GM23338 (cell line): ENCODE results near the gene SYNPR. TPM values are rescaled to one million over a fixed set of nuclear protein-coding genes. Genes with fewer than 3 reads are reported as not detected.

Source experiments
- ATAC-seq: fragments of 200-7000 bp; cut with Tn5 transposase; 3 replicates; pipeline ENCODE4 v1.9.1; 2020
- DNase-seq: peaks from one replicate; pipeline ENCODE4 v3.0.0-alpha.2; 2015; ENCODE audit warnings: low spot score
- H2AFZ ChIP-seq: fragments of 200-600 bp; sonication (generic); 2 replicates; pipeline ENCODE4 v1.8.0; 2016; ENCODE audit warnings: antibody characterized with exemption, mild to moderate bottlenecking, moderate library complexity
- H3F3A ChIP-seq: fragments of 200-600 bp; sonication (generic); replicated peaks from 2 replicates; pipeline ENCODE4 v1.8.0; 2017; ENCODE audit warnings: antibody characterized with exemption, mixed run types, low read depth
- H3K27ac ChIP-seq: fragments of 200-600 bp; sonication (generic); 2 replicates; pipeline ENCODE4 v1.6.1; 2016; ENCODE audit warnings: low read depth
- H3K27me3 ChIP-seq: fragments of 200-600 bp; sonication (generic); 2 replicates; pipeline ENCODE4 v1.8.0; 2016; ENCODE audit warnings: mild to moderate bottlenecking, mixed run types, moderate library complexity; ENCODE audit not compliant: insufficient read depth
- H3K36me3 ChIP-seq: fragments of 200-600 bp; sonication (generic); 2 replicates; pipeline ENCODE4 v1.8.0; 2016; ENCODE audit warnings: mild to moderate bottlenecking; ENCODE audit not compliant: insufficient read depth
- H3K4me1 ChIP-seq: fragments of 200-600 bp; sonication (generic); 2 replicates; pipeline ENCODE4 v1.8.0; 2016; ENCODE audit warnings: mild to moderate bottlenecking, moderate library complexity; ENCODE audit not compliant: insufficient read depth
- H3K4me2 ChIP-seq: fragments of 200-600 bp; sonication (generic); 2 replicates; pipeline ENCODE4 v1.7.1; 2017; ENCODE audit warnings: mixed run types
- H3K4me3 ChIP-seq: fragments of 200-600 bp; sonication (generic); 2 replicates; pipeline ENCODE4 v1.6.1; 2016; ENCODE audit warnings: mixed run types
- H3K79me2 ChIP-seq: fragments of 200-600 bp; sonication (generic); replicated peaks from 2 replicates; pipeline ENCODE4 v1.8.0; 2017; ENCODE audit warnings: mild to moderate bottlenecking; ENCODE audit not compliant: insufficient read depth
- H3K9me2 ChIP-seq: fragments of 200-600 bp; sonication (generic); 2 replicates; pipeline ENCODE4 v1.8.0; 2017; ENCODE audit not compliant: insufficient read depth
- H4K20me1 ChIP-seq: fragments of 200-600 bp; sonication (generic); replicated peaks from 2 replicates; pipeline ENCODE4 v1.8.0; 2017; ENCODE audit warnings: mild to moderate bottlenecking; ENCODE audit not compliant: insufficient read depth
- H3K27ac Mint-ChIP-seq: 2 replicates; pipeline ENCODE4 v1.8.0; 2020; ENCODE audit warnings: inconsistent platforms, mild to moderate bottlenecking, moderate library complexity, mixed read lengths
- H3K27me3 Mint-ChIP-seq: 3 replicates; pipeline ENCODE4 v1.8.0; 2022; ENCODE audit warnings: low read depth, mild to moderate bottlenecking, moderate library complexity, mixed read lengths, inconsistent platforms; ENCODE audit not compliant: insufficient read depth, poor library complexity
- H3K36me3 Mint-ChIP-seq: 3 replicates; pipeline ENCODE4 v1.8.0; 2021; ENCODE audit warnings: low read depth, mild to moderate bottlenecking, inconsistent platforms, moderate library complexity, mixed read lengths
- H3K4me1 Mint-ChIP-seq: 3 replicates; pipeline ENCODE4 v1.8.0; 2020; ENCODE audit warnings: mild to moderate bottlenecking, inconsistent platforms, mixed read lengths
- H3K4me3 Mint-ChIP-seq: 3 replicates; pipeline ENCODE4 v1.8.0; 2021; ENCODE audit warnings: moderate library complexity, mild to moderate bottlenecking, inconsistent platforms, mixed read lengths
- H3K9me3 Mint-ChIP-seq: 3 replicates; pipeline ENCODE4 v1.8.0; 2020; ENCODE audit warnings: moderate library complexity, mild to moderate bottlenecking, inconsistent platforms, mixed read lengths
- CREB1 ChIP-seq: fragments of 250-450 bp; sonication (Bioruptor Pico); IDR thresholded peaks from 2 replicates; pipeline ENCODE4 v1.5.0; 2020; ENCODE audit warnings: low read depth, mild to moderate bottlenecking, moderate library complexity
- CTCF ChIP-seq, 2 experiments: fragments of 200-600 bp in 1 of 2; sonication (generic) in 1 of 2; conservative IDR thresholded peaks; 2 replicates each; pipeline versions ENCODE4 v1.5.1 to v1.6.1; 2016 to 2017; ENCODE audit warnings: antibody characterized with exemption in 2 of 2, low read depth in 2 of 2, mild to moderate bottlenecking in 2 of 2, moderate library complexity in 1 of 2
- ETS1 ChIP-seq: IDR thresholded peaks from 2 replicates; pipeline ENCODE4 v1.6.1; 2016; ENCODE audit warnings: antibody characterized with exemption
- EZH2 ChIP-seq: fragments of 200-600 bp; sonication (generic); IDR thresholded peaks from one replicate; pipeline ENCODE4 v1.8.0; 2017; ENCODE audit warnings: antibody characterized with exemption, mild to moderate bottlenecking, low read depth; ENCODE audit not compliant: unreplicated experiment
- EZH2phosphoT487 ChIP-seq: fragments of 200-600 bp; sonication (generic); IDR thresholded peaks from one replicate; pipeline ENCODE4 v1.8.1; 2018; ENCODE audit warnings: antibody characterized with exemption; ENCODE audit not compliant: unreplicated experiment
- JUNB ChIP-seq: IDR thresholded peaks from one replicate; pipeline ENCODE4 v1.6.1; 2016; ENCODE audit warnings: antibody characterized with exemption; ENCODE audit not compliant: unreplicated experiment
- NANOG ChIP-seq: IDR thresholded peaks from 2 replicates; pipeline ENCODE4 v1.6.1; 2016; ENCODE audit warnings: antibody characterized with exemption, borderline replicate concordance
- POLR2AphosphoS5 ChIP-seq: IDR thresholded peaks from 2 replicates; pipeline ENCODE4 v1.6.1; 2016; ENCODE audit warnings: antibody characterized with exemption, low read depth
- REST ChIP-seq: IDR thresholded peaks from one replicate; pipeline ENCODE4 v1.6.1; 2018; ENCODE audit warnings: antibody characterized with exemption; ENCODE audit not compliant: unreplicated experiment
- STAT1 ChIP-seq: IDR thresholded peaks from one replicate; pipeline ENCODE4 v1.6.1; 2016; ENCODE audit warnings: antibody characterized with exemption; ENCODE audit not compliant: unreplicated experiment
- ZNF114 ChIP-seq: fragments of 250-450 bp; sonication (Bioruptor Pico); IDR thresholded peaks from 2 replicates; pipeline ENCODE4 v1.5.0; 2020; ENCODE audit warnings: mild to moderate bottlenecking, moderate library complexity
- ZNF331 ChIP-seq: fragments of 250-450 bp; sonication (Bioruptor Pico); IDR thresholded peaks from 2 replicates; pipeline ENCODE4 v1.5.0; 2020; ENCODE audit warnings: low read depth, mild to moderate bottlenecking, moderate library complexity
- polyA plus RNA-seq: library from polyadenylated mRNA; unstranded; fragments of >200 nt; fragmentation: Nextera tagmentation; extraction: Ambion mirVana; gene quantifications from 2 replicates; pipeline ENCODE4 v1.2.1, GENCODE V29; 2016
- total RNA-seq: library from RNA; depleted of rRNA; stranded (reverse); fragments of >200 nt; shearing (Covaris generic); gene quantifications from 2 replicates; pipeline ENCODE4 v1.2.3, GENCODE V29; 2014
- TF ChIP-seq, protein P1 (sequence below): fragments of 250-450 bp; sonication (Bioruptor Pico); IDR thresholded peaks from 2 replicates; pipeline ENCODE4 v1.5.0; 2020; ENCODE audit warnings: mild to moderate bottlenecking, moderate library complexity

SYNPR gene
- total and polyA plus RNA-seq, 2 experiments from 2014 or later = 0.38 to 0.55 TPM

DNA sequence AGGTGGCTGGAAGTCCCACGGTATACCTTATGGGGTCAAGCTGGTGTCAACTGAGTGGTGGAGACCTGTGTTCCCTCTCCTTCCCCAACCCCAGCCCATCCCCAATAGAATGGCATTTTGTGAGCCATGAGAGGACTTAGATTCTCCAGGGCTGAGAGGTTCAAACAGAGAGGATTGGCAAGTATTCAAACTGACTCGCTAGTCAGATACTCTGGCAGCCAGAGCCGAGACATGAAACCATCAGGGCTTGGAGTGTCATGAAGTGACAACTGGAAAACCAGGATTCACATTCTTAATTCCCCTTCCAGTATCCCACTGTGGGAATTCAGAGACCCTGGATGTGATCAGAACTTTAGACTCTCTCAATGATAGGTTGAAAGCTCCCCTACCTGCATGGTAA, 215.0 kb downstream of the SYNPR start:
- peaks cover 3% of the 10 kb centered on the region for H3K27me3 Mint-ChIP-seq
- H3K27ac ChIP-seq = no peak overlapping the region
- H3K4me1 Mint-ChIP-seq = peaks cover 6% of the 10 kb centered on the region
- H3K4me3 Mint-ChIP-seq = no peak overlapping the region
- no peaks in the 10 kb centered on the region for H3F3A ChIP-seq
- H3K36me3 Mint-ChIP-seq = no peaks in the 10 kb centered on the region
- no peak overlapping the region for H3K4me3 ChIP-seq
- no peaks in the 10 kb centered on the region for H3K9me2 ChIP-seq
- H3K79me2 ChIP-seq = no peaks in the 10 kb centered on the region
- H3K9me3 Mint-ChIP-seq = no peaks in the 10 kb centered on the region
- H3K4me1 ChIP-seq = no peaks in the 10 kb centered on the region
- no peaks in the 10 kb centered on the region for H3K27me3 ChIP-seq
- TF ChIP-seq JUNB (no peak), ZNF114 (no peak), EZH2phosphoT487 (no peak), EZH2 (no peak), REST (no peak), CTCF (conservative IDR thresholded peaks at IDR 0.05; ENCODE audit: low read depth in 2 of 2) (no peak), ETS1 (no peak), CREB1 (no peak), ZNF331 (CRISPR knock-in tag) (no peak), NANOG (no peak), STAT1 (no peak), POLR2AphosphoS5 (no peak)
- TF ChIP-seq, protein P1, sequence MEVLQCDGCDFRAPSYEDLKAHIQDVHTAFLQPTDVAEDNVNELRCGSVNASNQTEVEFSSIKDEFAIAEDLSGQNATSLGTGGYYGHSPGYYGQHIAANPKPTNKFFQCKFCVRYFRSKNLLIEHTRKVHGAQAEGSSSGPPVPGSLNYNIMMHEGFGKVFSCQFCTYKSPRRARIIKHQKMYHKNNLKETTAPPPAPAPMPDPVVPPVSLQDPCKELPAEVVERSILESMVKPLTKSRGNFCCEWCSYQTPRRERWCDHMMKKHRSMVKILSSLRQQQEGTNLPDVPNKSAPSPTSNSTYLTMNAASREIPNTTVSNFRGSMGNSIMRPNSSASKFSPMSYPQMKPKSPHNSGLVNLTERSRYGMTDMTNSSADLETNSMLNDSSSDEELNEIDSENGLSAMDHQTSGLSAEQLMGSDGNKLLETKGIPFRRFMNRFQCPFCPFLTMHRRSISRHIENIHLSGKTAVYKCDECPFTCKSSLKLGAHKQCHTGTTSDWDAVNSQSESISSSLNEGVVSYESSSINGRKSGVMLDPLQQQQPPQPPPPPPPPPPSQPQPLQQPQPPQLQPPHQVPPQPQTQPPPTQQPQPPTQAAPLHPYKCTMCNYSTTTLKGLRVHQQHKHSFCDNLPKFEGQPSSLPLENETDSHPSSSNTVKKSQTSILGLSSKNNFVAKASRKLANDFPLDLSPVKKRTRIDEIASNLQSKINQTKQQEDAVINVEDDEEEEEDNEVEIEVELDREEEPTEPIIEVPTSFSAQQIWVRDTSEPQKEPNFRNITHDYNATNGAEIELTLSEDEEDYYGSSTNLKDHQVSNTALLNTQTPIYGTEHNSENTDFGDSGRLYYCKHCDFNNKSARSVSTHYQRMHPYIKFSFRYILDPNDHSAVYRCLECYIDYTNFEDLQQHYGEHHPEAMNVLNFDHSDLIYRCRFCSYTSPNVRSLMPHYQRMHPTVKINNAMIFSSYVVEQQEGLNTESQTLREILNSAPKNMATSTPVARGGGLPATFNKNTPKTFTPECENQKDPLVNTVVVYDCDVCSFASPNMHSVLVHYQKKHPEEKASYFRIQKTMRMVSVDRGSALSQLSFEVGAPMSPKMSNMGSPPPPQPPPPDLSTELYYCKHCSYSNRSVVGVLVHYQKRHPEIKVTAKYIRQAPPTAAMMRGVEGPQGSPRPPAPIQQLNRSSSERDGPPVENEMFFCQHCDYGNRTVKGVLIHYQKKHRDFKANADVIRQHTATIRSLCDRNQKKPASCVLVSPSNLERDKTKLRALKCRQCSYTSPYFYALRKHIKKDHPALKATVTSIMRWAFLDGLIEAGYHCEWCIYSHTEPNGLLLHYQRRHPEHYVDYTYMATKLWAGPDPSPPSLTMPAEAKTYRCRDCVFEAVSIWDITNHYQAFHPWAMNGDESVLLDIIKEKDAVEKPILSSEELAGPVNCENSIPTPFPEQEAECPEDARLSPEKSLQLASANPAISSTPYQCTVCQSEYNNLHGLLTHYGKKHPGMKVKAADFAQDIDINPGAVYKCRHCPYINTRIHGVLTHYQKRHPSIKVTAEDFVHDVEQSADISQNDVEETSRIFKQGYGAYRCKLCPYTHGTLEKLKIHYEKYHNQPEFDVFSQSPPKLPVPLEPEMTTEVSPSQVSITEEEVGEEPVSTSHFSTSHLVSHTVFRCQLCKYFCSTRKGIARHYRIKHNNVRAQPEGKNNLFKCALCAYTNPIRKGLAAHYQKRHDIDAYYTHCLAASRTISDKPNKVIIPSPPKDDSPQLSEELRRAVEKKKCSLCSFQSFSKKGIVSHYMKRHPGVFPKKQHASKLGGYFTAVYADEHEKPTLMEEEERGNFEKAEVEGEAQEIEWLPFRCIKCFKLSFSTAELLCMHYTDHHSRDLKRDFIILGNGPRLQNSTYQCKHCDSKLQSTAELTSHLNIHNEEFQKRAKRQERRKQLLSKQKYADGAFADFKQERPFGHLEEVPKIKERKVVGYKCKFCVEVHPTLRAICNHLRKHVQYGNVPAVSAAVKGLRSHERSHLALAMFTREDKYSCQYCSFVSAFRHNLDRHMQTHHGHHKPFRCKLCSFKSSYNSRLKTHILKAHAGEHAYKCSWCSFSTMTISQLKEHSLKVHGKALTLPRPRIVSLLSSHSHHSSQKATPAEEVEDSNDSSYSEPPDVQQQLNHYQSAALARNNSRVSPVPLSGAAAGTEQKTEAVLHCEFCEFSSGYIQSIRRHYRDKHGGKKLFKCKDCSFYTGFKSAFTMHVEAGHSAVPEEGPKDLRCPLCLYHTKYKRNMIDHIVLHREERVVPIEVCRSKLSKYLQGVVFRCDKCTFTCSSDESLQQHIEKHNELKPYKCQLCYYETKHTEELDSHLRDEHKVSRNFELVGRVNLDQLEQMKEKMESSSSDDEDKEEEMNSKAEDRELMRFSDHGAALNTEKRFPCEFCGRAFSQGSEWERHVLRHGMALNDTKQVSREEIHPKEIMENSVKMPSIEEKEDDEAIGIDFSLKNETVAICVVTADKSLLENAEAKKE (CRISPR knock-in tag) = no peak
- no peak overlapping the region for H3K27ac Mint-ChIP-seq
- H2AFZ ChIP-seq = no peak overlapping the region
- ATAC-seq = no peak
- no peaks in the 10 kb centered on the region for H3K36me3 ChIP-seq
- DNase-seq = no peak
- no peak overlapping the region for H3K4me2 ChIP-seq
- H4K20me1 ChIP-seq = no peaks in the 10 kb centered on the region
